Stimulated activated CD8-positive, alpha-beta memory T cell treated with anti-CD3 and anti-CD28 coated beads, Interleukin-12 subunit alpha, Interleukin-12 subunit beta, amount 100 ng/mL, for 4 hours (primary cell): ENCODE data around the gene AFG1L.

Source experiments
- DNase-seq: peaks from one replicate; pipeline ENCODE4 v3.0.0-alpha.2; 2020; ENCODE audit warnings: low read depth

The AFG1L gene

DNA sequence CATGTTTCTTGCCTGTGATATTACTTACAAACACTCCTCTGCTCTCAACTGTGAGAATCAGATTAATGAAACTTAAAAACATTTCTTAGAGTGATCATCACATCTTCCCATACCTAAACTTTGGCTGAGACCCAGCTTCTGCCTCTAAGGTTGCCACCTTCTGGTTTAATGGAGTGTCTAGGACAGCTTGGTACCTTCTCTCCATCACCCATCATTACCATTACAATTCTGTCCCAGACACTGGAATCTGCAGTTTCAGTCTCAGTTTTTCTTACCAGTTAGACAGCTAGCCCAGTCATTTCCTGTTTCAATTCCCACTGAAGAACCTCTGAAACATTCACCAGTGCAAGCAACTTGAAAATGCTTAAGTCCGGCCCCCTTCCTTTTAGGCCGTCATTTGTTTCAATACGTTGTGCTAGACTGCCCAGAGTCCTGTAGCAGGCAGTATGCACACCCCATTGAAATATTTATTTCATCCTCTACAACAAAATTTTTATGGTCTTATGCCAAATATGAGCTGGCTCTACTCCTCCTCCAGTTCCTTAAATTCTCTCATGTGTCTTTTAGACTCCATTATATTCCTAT lies 158.8 kb downstream of the AFG1L start:
- DNase-seq: no peak

DNA sequence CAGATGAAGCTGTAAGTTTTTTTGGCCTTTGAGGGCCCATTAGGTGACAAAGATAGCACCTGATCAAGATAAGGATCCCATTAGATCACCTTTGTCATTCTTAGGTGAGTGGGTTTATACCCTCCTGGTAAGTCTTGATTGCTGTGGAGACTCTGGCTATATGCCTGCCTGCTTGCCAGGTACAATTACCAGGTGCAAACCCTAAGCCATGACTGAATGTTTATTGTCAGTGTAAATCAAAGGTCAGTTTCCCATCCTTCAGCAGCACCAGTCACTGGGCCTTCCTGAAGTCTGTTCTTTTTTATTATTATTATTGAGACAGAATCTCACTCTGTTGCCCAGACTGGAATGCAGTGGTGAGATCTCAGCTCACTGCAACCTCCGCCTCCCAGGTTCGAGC lies 159.5 kb downstream of the AFG1L start:
- no peak for DNase-seq

DNA sequence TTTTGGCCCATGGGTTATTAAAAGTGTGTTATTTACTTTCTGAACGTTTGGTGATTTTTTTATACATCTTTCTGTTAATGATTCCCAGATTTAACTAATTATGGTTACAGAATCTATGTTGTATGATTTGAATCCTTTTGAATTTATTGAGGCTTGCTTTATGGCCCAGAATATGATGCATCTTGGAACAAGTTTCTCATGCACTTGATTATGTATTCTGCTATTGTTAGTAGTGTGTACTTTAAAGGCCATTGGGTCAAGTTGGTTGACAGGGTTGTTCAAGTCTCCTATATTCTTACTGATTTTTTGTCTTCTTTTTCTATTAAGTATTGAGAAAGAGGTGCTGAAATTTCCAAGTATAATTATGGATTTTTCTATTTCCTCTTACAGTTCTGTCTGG lies 160.8 kb downstream of the AFG1L start:
- no peak for DNase-seq

DNA sequence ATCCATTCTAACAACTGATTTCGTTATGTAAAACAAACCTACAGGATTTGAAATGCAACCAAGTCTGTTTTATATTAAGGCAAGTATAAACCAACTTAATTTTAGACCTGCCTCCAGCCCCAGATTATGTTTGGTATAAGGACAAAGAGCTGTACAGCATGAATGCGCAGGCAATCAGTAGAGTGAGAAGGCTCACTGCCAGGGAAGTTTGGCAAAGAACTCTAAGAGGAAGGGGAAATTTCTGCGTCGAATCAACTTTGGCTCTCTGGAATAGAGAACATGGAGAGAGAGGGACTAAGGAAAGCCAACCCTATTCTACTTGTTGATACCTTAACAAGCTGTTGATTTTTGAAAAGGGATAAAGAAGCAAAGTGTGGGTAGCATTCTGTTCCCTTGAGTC lies 168.9 kb downstream of the AFG1L start:
- no peak for DNase-seq

DNA sequence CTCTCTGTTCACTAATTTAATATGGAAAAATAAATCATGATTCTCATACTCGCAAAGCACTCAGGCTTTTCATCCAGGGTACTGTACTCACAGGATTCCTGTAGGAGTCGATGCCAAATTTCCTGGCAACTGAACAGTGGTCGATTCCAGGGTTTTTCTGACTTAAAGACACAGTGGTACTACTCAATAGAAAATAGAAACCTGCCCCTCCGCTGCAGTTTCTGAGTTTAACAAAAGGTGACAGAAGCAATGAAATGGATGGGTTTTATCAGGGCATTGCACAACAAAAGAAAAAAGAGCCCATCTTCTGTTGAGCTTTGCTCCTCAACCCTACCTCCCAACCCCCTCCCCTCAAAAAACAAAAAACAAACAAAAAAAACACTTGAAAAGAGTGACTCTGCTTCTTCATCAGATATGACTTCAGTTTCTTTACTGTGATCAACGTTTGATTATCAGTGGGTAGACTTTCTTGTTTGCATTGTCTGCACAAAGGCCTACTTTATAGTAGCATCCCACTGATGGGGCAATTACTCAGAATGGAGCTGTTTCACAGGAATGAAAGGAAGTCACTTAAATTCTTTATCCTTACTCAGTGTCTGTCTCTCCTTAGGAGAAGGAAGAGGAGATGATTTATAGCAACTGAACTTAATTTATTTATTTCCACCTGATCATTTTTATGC lies 169.7 kb downstream of the AFG1L start:
- no peak for DNase-seq

DNA sequence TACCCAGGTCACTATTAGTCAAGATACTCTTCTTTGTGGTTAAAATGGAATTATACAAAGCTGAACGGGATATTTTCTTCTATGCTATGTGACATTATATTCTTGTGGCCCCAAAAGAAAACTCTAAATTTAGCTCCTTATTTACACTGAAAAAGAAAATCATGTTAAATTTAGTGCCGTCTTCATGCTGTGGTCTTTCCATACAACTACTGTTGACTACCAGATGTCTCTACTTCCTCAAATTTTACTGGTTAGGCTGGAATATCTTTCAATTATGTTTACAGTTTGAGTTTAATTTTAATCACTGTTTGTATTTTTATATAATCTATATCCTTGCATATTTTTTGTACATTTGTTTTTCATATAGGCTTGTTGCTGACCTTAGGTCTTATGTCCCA lies 170.2 kb downstream of the AFG1L start:
- DNase-seq: no peak

DNA sequence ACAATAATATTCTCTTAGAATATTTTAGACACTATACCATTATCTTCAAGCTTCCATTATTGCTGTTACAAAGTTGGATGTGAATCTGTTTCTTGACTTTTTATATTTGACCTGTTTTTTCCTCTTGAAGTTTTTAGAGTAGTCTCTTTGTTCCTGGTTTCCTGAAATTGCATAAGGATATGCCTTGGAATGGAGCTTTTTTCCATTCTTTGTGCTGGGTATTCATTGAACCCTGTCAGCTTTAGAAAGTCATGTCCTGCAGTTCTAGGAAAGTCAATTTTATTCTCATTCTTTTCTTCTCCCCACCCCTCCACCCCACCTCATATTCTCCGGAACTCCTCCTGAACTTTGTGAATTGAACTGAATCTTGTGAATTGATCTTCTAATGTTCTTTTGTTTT lies 173.5 kb downstream of the AFG1L start:
- no peak for DNase-seq

DNA sequence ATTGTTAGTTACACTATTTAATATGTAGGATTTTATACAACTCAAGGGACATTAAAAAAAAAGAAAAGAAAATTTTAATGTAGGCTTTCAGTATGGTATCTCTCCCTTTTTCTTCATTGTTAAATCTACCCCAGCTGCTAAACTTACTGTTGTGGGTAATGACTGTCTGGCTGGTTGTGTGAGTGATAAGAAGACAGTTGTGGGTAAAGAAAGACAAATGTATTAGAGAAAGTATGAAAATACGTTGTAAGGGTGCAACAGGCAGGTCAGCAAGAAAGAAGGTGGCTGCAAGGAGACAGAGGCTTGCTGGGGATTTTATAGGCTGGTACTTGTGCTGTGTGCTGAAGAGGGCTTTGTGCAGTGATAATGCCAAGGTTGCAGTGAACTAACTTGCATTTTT lies 174.5 kb downstream of the AFG1L start:
- DNase-seq: no peak

DNA sequence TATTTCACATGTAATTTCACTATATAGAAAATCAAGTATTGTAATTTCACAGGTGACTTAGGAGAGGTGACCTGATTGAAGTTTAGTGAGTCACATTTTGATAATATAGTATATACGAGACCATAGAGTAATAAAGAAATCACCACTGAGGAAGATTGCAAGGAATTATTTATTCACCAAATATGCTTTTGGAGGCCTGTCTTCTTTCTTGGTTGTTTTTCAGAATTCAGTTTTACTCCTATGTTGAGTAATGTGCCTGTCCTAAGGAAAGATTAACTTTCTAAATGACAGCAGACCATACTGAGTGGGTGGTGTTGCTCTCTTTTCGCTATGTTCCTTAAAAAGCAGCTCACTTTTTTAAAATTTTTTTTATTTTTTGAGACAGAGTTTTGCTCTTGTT lies 178.3 kb downstream of the AFG1L start:
- DNase-seq: no peak

DNA sequence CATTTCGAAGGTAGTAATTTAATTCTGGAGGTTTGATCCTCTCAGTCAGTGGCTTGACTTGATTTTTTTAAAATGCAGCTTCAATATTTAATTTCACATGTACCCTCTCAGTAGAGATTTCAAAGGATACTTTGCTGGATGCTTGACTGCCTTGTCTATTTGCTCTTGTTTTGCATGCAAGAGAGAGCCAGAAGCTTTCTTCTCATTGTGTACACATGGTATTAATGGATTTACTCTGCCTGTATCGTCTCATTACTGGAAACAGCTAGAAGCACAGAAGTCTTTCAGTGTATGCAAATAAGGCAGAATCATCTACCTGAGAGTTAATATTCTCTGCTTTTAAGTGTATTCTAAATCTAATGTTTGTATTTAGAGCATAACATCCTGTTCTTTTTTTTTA lies 181.5 kb downstream of the AFG1L start:
- no peak for DNase-seq

DNA sequence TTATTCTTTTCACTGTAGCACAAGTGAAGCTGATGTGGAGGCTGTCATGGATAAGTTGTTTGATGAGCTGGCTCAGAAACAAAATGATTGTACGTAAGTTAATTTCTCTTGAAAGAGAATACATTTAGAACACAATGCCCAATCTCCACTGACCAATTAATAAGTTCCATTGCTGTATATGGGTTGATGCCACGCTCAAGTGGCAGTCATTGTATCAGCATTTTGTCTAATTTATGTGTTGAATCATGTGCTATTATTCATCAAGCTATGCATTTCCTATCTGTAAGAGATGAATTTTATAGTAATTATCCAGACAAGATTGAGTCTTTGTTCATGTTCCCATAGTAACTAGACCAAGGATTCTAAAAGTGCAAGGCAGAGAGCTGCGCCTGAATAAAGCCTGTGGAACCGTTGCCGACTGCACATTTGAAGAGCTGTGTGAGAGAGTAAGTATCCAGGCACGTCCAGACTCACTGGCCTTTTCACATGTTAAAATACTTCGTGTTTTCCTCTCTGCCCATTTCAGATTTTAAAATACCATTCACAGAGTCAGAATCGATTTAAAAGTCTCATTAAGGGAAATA lies 182.1 kb downstream of the AFG1L start:
- DNase-seq: no peak

DNA sequence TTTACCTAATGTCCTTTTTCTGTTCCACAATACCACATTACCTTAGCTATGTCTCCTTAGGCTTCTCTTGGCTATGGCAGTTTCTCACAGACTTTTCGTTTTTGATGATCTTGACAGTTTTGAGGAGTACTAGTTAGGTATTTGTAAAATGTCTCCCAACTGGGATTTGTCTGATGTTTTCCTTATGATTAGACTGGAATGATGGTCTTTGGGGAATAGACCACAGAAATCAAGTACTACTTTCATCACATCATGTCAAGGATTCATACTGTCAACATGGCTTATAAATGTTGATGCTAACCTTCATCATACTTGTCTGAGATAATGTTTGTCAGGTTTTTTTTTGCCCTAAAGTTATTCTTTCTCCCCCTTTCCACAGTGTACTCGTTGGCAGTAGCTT lies 187.7 kb downstream of the AFG1L start:
- DNase-seq: no peak

DNA sequence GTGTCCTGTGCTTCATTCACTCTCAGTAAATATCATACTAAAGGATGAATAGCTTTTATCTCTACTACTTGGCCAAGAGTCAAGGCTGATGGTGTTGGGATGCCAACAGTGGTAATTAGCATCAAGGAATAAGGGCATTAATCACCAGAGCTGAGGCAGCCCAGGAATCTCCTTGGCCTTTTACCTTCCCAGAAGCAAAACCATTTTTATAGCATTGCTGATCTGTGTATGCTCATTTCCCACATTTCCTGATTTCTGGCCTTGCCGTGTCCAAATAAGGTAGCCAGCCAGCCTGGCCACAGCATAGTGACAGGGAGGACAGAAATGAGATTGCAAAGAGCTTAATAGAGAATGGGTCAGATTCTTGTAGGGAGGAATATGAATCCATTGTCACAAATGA lies 189.2 kb downstream of the AFG1L start:
- no peak for DNase-seq

DNA sequence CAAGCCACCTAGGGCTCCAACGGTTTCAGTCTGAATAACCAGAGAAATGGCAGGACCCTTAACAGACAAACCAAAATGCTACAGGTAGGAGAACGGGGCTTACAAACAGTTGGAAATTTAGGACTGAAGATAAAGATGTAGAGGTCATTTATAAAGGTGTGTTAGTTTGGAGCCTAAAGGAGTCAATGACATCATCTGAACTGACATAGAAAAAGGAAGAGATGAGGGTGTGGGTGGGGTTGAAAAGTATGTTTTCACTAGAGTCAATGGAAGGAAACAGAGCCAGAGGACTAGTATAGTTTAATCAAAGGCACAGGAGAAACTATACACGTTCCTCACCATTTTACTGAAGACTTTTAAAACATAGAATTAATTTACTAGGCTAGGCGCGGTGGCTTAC lies 194.8 kb downstream of the AFG1L start:
- DNase-seq: no peak

DNA sequence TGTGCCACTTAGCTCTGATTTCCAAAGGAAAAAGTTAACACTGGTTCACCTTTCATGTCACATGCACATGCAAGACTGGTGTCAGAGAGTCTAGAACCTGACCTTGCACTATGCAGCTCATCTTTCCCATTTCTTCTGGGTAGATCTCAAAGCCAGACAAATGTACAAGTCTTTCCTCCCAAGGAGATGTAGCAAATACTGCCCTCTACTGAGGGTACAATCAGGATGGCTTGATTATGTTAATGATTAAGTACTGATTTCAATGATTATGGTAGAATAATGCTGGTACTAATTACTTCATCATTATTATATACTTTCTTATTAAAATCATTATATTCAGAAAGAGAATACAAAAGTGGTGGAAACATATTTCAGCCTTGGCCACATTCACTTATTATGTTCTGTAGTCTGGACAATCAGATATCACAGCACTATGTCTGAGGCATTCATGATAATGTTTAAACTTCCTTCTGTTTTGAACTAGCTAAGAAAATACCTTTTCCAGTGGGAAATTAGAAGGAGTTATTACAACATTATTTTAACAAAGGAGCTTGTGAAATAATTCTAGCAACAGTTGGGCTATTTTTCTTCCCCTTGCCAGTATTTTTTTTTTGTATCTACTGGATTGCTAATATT lies 197.4 kb downstream of the AFG1L start:
- no peak for DNase-seq

DNA sequence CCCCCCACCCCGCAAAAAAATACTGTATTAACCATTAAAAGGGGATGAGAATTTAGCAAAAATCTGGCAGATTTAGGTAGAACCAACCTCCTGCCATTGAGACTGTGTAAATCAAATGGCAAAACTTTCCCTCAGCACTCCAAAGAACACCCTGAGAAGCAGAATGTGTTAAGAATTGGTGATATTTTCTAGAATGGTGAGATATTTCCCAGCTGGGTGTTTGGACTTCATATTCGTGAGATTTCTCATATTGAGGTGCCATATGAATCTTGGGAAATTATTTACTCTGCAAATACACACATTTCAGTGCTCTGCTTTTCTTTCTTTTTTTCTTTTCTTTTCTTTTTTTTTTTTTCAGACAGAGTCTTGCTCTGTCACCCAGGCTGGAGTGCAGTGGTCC lies 199.6 kb downstream of the AFG1L start:
- DNase-seq: no peak

DNA sequence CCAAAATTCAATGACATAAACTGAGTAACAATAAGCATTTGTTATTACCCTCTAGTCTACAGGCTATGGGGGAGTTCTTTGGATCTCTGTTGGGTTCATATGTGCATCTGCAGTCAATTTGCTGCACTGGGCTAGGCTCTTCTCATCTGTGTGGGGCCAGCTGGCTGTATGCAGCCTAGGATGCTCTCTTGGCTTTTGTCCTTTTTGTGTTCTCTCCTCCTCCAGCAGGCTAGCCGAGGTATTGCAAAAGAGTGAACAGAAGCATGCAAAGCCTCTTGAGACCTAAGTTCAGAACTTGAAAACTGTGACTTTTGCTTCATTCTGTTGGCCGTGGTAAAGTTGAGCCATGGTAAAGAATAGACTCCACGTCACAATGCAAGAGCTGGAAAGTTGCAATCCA lies 203.0 kb downstream of the AFG1L start:
- DNase-seq: no peak

DNA sequence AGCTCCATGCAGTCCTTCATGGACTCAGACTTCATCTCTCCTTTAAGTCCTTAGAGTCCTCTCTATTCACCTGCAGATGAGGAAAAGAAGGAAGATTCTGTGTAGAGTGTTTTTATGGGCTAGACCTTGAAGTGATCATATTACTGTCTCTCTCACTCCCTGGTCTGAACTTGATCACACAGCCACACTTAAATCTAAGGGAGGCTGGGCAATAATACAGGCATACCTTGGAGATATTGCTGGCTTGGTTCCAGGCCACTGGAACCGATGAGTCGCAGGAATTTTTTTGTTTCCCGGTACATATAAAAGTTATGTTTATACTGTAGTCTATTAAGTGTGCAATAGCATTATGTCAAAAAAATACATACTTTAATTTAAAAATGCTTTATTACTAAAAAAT lies 206.7 kb downstream of the AFG1L start:
- DNase-seq: no peak

DNA sequence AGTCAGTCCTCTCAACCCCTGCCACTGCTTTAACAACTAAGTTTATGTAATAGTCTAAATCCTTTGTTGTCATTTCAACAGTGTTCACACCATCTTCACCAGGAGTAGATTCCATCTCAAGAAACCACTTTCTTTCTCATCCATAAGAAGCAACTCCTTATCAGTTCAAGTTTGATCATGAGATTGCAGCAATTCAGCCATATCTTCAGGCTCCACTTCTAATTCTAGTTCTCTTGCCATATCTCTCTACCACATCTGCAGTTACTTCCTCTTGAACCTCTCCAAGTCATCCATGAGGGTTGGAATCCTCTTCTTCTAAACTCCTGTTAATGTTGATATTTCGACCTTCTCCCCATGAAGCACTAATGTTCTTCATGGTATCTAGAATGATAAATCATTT lies 208.0 kb downstream of the AFG1L start:
- DNase-seq: no peak

DNA sequence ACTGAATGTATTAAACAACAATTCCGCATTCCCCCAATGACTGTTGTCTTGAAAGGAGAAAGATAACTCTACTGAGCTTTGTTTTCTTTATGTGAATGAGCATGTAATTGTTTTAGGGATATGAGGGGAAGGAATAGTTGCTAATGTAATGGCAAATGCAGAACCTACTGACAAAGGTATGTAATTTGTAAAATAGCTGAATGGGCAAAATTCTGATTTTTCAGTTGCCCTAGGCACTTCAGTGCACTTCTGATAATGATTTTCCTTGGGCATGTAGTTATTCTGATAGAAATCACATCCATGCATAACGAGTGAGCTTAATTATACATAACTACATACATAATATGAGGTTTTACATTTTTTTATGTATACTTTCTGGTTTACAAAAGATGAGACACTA lies 212.5 kb downstream of the AFG1L start:
- no peak for DNase-seq

DNA sequence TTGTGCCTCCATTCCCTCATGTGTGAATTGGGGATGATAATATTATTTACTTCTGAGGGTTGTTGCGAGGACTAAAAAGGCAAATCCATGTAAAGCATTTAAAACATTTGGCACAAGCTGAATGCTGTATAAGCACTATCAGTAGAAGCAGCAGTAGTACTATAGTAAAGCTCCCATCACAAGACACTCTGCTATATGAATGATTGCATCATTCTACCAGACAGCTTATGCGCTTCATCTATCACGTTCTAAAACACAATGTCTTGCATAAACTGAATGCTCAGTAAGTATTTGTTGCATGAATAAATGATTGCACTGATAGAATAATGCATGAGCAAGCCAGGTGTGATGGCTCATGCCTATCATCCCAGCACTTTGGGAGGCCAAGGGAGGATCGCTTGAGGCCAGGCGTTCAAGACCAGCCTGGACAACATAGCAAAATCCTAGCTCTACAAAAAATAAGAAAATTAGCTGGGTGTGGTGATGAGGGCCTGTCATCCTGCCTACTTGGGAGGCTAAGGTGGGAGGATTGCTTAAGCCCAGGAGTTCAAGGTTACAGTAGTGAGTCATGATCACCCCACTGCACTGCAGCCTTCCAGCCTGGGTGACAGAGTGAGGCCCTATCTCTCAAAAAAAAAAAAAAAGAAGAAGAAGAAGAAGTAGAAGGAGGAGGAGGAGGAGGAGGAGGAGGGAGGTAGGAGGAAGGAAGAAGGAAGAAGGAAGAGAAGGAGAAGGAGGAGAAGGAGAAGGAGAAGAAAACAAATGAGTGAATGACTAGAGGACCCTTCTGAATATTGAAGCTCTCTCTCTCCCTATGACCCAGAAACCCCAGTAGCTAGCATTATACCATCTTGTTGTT lies 215.8 kb downstream of the AFG1L start:
- no peak for DNase-seq

DNA sequence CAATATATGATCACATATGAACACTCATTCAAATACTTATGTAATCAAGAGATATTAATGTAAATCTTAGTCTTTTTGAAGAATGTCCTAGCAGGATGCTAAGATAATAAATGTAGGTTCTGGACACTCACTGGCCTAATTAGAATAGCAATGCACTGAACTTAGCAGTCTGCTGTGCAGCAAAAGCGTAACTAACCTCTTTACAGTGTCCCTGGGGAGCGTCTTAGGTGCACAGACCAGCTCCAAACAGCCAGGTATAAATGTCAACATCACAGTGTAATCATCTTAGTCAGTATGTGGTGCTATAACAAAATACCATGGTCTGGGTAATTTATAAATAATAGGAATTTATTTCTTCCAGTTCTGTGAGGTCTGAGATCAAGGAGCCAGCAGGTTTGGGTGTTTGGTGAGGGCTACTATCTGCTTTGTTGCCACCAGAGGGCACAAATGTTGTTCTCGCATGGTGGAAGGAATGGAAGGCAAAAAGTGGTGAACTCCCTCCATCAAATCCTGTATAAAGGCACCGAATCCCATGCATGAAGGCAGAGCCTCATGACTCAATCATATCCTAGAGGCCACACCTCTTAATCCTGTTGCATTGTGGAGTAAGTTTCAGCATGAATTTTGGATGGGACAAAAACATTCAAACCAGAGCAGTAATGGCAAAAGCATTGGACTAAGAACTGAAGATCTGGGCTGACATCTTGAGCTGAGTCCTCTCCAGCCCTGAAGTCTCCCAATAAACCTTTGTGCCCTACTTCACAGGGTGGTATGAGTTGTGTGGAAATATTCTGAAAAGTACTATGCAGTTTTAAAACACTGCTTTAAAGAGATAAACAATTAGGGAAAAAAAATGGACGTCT lies 224.1 kb downstream of the AFG1L start:
- no peak for DNase-seq
